Smooth muscle cell (in vitro differentiated cells): ENCODE data around the gene SSX4B. TPM values are rescaled to one million over a fixed set of nuclear protein-coding genes. Genes with fewer than 3 reads are reported as not detected.
"Not testable (repeated sequence)": the region's sequence is repeated elsewhere in the genome, so short reads cannot be mapped to it uniquely, and the experiment has no call there.

Experiments
- DNase-seq: peaks from one replicate; lab custom pipeline; 2025; ENCODE audit not compliant: unreplicated experiment; lab: John Stamatoyannopoulos, UW
- H2AFZ ChIP-seq: fragments of 200-600 bp; sonication (generic); 2 replicates; pipeline ENCODE4 v1.6.0; 2016; ENCODE audit warnings: antibody characterized with exemption, low read depth, mild to moderate bottlenecking
- H3F3A ChIP-seq: fragments of 200-600 bp; sonication (generic); 2 replicates; pipeline ENCODE4 v1.6.0; 2017; ENCODE audit warnings: antibody characterized with exemption, low read depth
- H3K27ac ChIP-seq: fragments of 200-600 bp; sonication (generic); 2 replicates; pipeline ENCODE4 v1.5.1; 2016; ENCODE audit warnings: low read depth, mild to moderate bottlenecking
- H3K27me3 ChIP-seq: fragments of 200-600 bp; sonication (generic); 2 replicates; pipeline ENCODE4 v1.6.1; 2016; ENCODE audit warnings: low read depth, mild to moderate bottlenecking
- H3K36me3 ChIP-seq: fragments of 200-600 bp; sonication (generic); 2 replicates; pipeline ENCODE4 v1.5.1; 2016; ENCODE audit warnings: low read depth
- H3K4me1 ChIP-seq: fragments of 200-600 bp; sonication (generic); 2 replicates; pipeline ENCODE4 v1.5.1; 2016; ENCODE audit warnings: low read depth
- H3K4me2 ChIP-seq: fragments of 200-600 bp; sonication (generic); 2 replicates; pipeline ENCODE4 v1.6.0; 2016; ENCODE audit warnings: mild to moderate bottlenecking
- H3K4me3 ChIP-seq: fragments of 200-600 bp; sonication (generic); 2 replicates; pipeline ENCODE4 v1.5.1; 2016; ENCODE audit warnings: mild to moderate bottlenecking
- H3K79me2 ChIP-seq: fragments of 200-600 bp; sonication (generic); 2 replicates; pipeline ENCODE4 v1.6.0; 2016; ENCODE audit warnings: low read depth, mild to moderate bottlenecking
- H3K9ac ChIP-seq: fragments of 200-600 bp; sonication (generic); 2 replicates; pipeline ENCODE4 v1.6.0; 2016; ENCODE audit warnings: low read depth
- H3K9me3 ChIP-seq: fragments of 200-600 bp; sonication (generic); replicated peaks from 2 replicates; pipeline ENCODE4 v1.5.1; 2016; ENCODE audit warnings: low read depth
- H4K20me1 ChIP-seq: fragments of 200-600 bp; sonication (generic); 2 replicates; pipeline ENCODE4 v1.6.0; 2016; ENCODE audit warnings: low read depth
- WGBS: methylation state at CpG from one replicate; pipeline ENCODE4 v1.1.7; 2016; ENCODE audit warnings: low lambda C conversion rate; 5-methylcytosine and 5-hydroxymethylcytosine counted together
- polyA plus RNA-seq: library from polyadenylated mRNA; unstranded; fragments of >200 nt; fragmentation: Nextera tagmentation; extraction: Ambion mirVana; gene quantifications from 2 replicates; pipeline ENCODE4 v1.2.1, GENCODE V29; 2016
- small RNA-seq: library from RNA; depleted of rRNA; stranded (forward); fragments of <200 nt; gene quantifications from one replicate; pipeline ENCODE3, GENCODE V24; 2014
- total RNA-seq: library from RNA; depleted of rRNA; stranded (reverse); fragments of >200 nt; gene quantifications from 2 replicates; pipeline ENCODE4 v1.2.3, GENCODE V29; 2014
- TF ChIP-seq, protein P1 (sequence below): fragments of 200-600 bp; sonication (generic); IDR thresholded peaks from 2 replicates; pipeline ENCODE4 v1.5.1; 2017; ENCODE audit warnings: borderline replicate concordance, mild to moderate bottlenecking, antibody characterized with exemption; ENCODE audit not compliant: insufficient read depth, poor library complexity, severe bottlenecking

The SSX4B gene
- total and polyA plus RNA-seq, 2 experiments from 2014 or later: not detected

DNA sequence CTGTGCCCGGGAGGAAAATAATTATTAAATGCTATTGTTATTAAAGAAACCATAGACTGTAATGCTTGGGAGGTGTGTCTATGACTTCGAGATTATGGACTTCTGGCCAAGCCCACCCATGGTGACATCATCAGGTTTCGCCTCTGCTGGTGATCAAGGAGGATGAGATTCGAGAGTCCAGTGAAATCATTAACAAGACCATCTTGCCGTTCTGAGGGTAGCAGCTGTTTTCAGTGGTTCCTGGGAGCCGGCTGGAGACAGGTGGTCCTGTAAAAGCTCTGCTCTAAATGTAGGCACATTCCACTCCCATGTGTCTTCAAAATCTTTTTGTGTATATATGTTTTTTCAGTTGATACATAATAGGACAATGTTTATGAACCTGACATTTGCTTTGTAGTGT lies 52.5 kb downstream of the SSX4B start:
- H3K36me3 ChIP-seq: not testable (repeated sequence)
- WGBS: 92% methylated on average over 6 of the region's 6 CpGs

DNA sequence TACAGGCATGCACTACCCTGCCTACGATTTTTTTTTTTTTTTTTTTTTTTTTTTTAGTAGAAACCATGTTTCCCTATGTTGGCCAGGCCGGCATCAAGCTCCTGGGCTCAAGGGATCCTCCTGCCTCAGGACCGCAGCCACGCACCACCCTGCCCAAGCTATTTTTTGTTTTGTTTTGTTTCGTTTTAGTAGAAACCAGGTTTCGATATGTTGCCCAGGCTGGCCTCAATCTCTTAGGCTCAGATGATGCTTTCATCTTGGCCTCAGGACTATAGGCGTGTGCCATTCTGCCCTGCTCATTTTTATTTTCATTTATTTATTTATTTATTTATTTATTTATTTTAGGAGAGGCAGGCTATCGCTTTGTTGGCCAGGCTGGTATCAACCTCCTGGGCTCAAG lies 54.1 kb downstream of the SSX4B start:
- Histone ChIP-seq H2AFZ (no peak overlapping the region), H4K20me1 (no peaks in the 10 kb centered on the region), H3K4me2 (no peak overlapping the region), H3K79me2 (no peaks in the 10 kb centered on the region), H3K36me3 (no peaks in the 10 kb centered on the region), H3K27me3 (no peaks in the 10 kb centered on the region), H3K4me3 (no peak overlapping the region), H3K27ac (no peak overlapping the region), H3K4me1 (no peaks in the 10 kb centered on the region), H3K9ac (no peak overlapping the region), H3K9me3 (no peaks in the 10 kb centered on the region), H3F3A (no peaks in the 10 kb centered on the region)
- 90% methylated on average over 8 of the region's 8 CpGs for WGBS
- TF ChIP-seq, protein P1, sequence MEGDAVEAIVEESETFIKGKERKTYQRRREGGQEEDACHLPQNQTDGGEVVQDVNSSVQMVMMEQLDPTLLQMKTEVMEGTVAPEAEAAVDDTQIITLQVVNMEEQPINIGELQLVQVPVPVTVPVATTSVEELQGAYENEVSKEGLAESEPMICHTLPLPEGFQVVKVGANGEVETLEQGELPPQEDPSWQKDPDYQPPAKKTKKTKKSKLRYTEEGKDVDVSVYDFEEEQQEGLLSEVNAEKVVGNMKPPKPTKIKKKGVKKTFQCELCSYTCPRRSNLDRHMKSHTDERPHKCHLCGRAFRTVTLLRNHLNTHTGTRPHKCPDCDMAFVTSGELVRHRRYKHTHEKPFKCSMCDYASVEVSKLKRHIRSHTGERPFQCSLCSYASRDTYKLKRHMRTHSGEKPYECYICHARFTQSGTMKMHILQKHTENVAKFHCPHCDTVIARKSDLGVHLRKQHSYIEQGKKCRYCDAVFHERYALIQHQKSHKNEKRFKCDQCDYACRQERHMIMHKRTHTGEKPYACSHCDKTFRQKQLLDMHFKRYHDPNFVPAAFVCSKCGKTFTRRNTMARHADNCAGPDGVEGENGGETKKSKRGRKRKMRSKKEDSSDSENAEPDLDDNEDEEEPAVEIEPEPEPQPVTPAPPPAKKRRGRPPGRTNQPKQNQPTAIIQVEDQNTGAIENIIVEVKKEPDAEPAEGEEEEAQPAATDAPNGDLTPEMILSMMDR: no peak
- DNase-seq: no peak

More for the DNA sequence above, 52.5 kb downstream of the SSX4B start:
- not testable (repeated sequence) for H3F3A ChIP-seq, H3K4me3 ChIP-seq, H4K20me1 ChIP-seq, H3K9ac ChIP-seq, H3K9me3 ChIP-seq, H3K27ac ChIP-seq, H3K27me3 ChIP-seq, H3K4me2 ChIP-seq, DNase-seq, H3K79me2 ChIP-seq, H2AFZ ChIP-seq, H3K4me1 ChIP-seq

DNA sequence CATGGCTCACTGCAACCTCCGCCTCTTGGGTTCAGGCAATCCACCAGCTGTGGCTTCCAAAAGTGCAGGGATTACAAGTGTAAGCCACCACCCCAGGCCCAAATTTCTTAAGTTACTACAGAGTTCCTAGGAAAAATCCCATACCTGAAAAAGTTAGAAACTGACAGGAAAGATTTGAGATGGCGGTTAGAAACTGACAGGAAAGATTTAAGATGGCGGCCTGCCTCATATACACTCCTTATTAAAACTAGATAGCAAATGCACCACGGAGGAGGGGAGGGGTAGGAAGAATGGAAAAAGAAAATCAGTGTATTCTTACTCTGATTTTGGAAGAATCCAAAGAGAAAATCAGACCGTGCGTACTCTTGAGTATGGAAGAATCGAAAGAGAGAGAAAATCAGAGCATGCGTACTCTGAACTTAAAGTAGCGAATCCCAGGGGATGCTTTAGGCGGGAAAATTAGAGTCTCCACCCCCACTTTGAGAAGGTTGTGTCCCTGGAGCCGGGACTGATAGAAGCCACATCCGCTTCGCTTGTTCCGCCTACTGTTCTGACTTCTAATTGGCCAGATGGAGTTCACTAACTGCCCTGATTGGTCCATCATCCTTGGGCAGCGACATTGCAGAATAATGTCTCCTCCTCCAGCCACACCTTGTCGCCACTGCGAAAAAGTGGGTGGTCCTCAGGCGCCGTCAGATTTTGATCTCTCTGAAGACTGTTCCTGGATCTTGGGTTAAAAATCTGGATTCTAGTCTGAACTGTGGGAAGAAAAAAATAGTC lies 55.3 kb downstream of the SSX4B start, which contains the start of gene SSX3:
TSS of gene SSX3 (minus strand) at position 389 of the 780 bp plus-strand sequence. CDS start 1,454 bp downstream, outside the sequence.
- not testable (repeated sequence) for H3K4me2 ChIP-seq, DNase-seq, H3K4me1 ChIP-seq, H3K27ac ChIP-seq, H4K20me1 ChIP-seq, H3F3A ChIP-seq, H3K27me3 ChIP-seq, H3K4me3 ChIP-seq, H3K79me2 ChIP-seq, H3K9me3 ChIP-seq, H3K36me3 ChIP-seq, H3K9ac ChIP-seq, H2AFZ ChIP-seq
- WGBS: 86% methylated on average over 19 of the region's 19 CpGs

Small RNA genes lying within 50 kb of the gene (small RNA-seq; reads per million reads assigned to genes)
- not detected for gene AL606490.4
- not detected for gene AL606490.7

Other genes with a start within 250 kb of the SSX4B start
- gene SSX5, start 215.2 kb downstream of the SSX4B start, total RNA-seq: not detected in 2 replicates
- gene SSX5, start 215.2 kb downstream of the SSX4B start, polyA plus RNA-seq: not detected in 2 replicates
- gene SSX1, start 156.6 kb downstream of the SSX4B start, total RNA-seq: not detected in 2 replicates
- gene SSX1, start 156.6 kb downstream of the SSX4B start, polyA plus RNA-seq: not detected in 2 replicates
- not detected in 2 replicates for gene SSX3, start 55.3 kb downstream of the SSX4B start, total RNA-seq
- gene SSX3, start 55.3 kb downstream of the SSX4B start, polyA plus RNA-seq: not detected in 2 replicates
- not detected in 2 replicates for gene SSX4, start 28.4 kb downstream of the SSX4B start, total RNA-seq
- not detected in 2 replicates for gene SSX4, start 28.4 kb downstream of the SSX4B start, polyA plus RNA-seq
- 69.4 and 79.0 TPM in 2 replicates for gene SLC38A5, start 58.3 kb upstream of the SSX4B start, total RNA-seq
- 68.7 and 88.7 TPM in 2 replicates for gene SLC38A5, start 58.3 kb upstream of the SSX4B start, polyA plus RNA-seq
- gene FTSJ1, start 64.2 kb upstream of the SSX4B start, total RNA-seq: 60.6 and 78.9 TPM in 2 replicates
- gene FTSJ1, start 64.2 kb upstream of the SSX4B start, polyA plus RNA-seq: 80.8 and 82.4 TPM in 2 replicates
- gene PORCN, start 97.0 kb upstream of the SSX4B start, total RNA-seq: 25.1 and 25.5 TPM in 2 replicates
- gene PORCN, start 97.0 kb upstream of the SSX4B start, polyA plus RNA-seq: 14.8 and 23.2 TPM in 2 replicates
- gene EBP, start 109.8 kb upstream of the SSX4B start, total RNA-seq: 49.1 and 63.0 TPM in 2 replicates
- gene EBP, start 109.8 kb upstream of the SSX4B start, polyA plus RNA-seq: 85.5 and 99.8 TPM in 2 replicates
- gene TBC1D25, start 127.8 kb upstream of the SSX4B start, total RNA-seq: 3.8 and 4.5 TPM in 2 replicates
- 9.7 and 9.8 TPM in 2 replicates for gene TBC1D25, start 127.8 kb upstream of the SSX4B start, polyA plus RNA-seq
- 110 and 156 TPM in 2 replicates for gene RBM3, start 162.5 kb upstream of the SSX4B start, total RNA-seq
- 111 and 116 TPM in 2 replicates for gene RBM3, start 162.5 kb upstream of the SSX4B start, polyA plus RNA-seq
- 46.9 and 55.3 TPM in 2 replicates for gene WDR13, start 185.5 kb upstream of the SSX4B start, total RNA-seq
- 113 and 133 TPM in 2 replicates for gene WDR13, start 185.5 kb upstream of the SSX4B start, polyA plus RNA-seq